ENCODE data around the gene ABCB1.

The ABCB1 gene

DNA sequence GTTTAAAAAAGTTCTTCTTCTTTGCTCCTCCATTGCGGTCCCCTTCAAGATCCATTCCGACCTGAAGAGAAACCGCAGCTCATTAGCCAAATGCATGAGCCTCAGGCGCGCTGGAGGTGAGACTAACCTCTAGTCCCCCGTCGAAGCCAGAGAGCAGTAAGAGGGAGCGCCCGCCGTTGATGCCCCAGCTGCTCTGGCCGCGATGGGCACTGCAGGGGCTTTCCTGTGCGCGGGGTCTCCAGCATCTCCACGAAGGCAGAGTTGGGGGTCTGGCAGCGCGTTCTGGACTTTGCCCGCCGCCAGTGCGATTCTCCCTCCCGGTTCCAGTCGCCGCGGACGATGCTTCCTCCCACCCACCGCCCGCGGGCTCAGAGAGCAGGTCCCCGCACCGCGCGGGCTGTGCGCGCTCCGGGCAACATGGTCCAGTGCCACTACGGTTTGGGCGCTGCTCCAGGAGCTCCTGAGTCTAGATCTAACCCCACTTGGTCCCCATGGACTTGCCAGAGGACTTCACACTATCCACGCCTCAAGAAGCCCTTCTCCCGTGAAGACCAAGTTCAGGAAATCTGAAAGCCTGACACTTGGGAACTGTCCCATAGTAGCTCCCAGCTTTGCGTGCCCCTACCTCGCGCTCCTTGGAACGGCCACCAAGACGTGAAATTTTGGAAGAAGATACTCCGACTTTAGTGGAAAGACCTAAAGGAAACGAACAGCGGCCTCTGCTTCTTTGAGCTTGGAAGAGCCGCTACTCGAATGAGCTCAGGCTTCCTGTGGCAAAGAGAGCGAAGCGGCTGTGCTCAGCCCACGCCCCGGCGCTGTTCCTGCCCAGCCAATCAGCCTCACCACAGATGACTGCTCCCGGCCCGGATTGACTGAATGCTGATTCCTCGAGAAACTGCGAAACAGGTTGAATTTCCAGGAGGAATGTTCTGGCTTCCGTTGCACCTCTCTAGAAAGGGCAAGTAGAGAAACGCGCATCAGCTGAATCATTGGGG is at the start of gene ABCB1:
Gene ABCB1 (minus strand): TSS at position 755 of the 995 bp plus-strand sequence. CDS start 700 bp downstream, at position 55.
- DNase-seq (ENCODE audit: low read depth, low spot score): no peak

DNA sequence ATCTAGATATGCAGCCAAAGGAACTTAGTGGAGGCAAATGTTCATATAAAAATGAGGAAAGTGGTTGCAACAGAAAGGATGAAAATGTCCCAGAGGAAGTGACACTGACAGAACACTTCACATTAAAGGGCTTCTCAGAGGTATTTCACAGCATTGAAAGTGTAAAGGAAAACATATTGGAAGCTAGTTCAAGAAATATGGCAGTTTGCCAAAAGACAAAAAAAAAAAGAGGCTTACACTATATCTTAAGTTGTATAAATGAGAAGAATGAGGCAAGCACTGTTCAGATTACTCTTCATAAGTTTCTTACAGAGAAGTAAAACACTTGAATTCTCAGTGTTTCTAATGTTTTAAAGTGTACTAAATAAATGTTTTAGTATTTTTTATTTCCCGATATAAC is 47.6 kb upstream of the ABCB1 start:
- no peak for DNase-seq (ENCODE audit: low read depth, low spot score)

DNA sequence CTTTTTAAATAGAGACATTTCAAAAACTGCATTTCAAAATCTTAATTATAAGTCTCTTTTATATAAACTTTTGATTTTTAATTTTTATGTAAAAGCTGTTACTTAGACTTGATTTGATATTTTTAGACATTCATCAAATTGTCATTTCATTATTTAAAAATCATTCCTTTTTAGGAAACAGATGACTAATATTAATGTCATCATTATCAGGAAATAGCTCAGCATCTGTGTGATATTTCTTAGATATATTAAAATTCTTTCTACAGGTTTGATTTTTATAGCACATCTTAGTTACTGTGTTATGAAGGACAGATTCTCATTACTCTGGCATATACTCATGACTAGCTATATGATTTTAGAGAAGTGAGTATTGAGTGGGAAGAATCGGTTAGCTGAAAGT is 44.8 kb upstream of the ABCB1 start:
- no peak for DNase-seq (ENCODE audit: low read depth, low spot score)

DNA sequence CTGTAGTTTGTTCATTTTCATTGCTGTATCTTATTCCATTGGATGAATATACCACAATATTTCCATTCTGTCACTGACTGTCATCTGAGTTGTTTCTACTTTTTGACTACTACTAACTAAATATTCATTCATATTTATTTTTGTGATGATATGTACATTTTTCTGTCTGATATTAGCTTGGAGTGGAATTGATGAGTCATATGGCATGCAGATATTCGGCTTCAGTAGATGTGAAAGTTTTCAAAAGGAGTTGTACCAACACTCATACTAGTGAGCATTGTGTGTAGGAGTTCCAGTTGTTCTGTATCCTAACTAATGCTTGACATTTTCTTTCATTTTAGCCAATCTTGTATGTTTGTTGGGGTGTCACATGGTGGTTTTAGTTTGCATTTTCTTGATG is 35.2 kb upstream of the ABCB1 start:
- no peak for DNase-seq (ENCODE audit: low read depth, low spot score)

DNA sequence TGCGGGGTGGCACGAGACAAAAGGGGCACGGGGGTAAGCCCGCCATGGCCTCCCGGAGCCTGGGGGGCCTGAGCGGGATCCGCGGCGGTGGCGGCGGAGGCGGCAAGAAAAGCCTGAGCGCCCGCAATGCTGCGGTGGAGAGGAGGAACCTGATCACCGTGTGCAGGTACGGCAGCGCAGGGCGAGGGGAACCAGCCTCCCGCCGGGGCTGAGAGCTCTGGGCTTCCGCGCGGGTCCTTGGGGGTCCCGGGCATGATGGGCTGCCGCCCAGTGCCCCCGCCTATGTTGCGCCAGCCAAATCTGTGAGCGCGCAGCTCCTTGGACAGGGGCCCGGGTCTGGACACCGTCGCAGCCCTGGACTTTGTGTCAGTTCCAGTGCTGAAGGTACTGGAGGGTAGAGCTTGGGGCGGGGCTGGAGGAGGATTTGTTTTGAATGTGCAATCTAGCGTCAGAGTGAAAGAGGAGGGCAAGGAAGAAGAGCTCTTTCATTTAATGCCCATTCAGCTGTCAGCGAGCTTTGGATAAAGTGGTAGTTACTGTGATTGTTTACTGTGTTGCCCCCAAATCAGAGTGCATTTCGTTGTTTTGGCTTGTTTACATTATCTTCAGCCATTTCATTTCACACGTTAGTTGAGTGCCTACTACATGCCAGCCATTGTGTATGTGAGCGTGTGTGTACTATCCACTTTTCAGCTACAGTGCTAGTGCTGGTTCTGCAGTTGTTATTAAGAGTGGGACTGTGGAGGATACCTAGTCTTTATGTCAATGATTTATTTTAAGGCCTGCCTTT is 28.3 kb upstream of the ABCB1 start:
- DNase-seq (ENCODE audit: low read depth, low spot score): no peak

DNA sequence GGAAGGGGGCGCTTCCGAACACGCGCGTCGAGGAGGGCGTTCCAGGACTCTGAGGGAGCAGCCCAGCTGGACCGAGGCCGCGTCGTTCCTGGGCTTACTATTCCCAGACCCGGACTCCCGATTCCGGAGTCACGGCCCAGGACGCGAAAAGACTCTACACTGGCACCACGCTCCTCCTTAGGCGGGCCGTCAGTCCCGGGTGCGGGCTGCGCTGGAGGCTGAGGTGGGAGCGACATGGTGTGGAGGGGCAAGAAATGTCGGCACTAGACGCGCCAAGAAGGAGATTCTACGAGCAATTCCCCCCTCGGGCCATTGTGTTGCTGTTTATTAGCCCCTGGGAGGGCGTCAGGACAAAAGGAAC is 26.9 kb upstream of the ABCB1 start:
- DNase-seq (ENCODE audit: low read depth, low spot score): no peak

DNA sequence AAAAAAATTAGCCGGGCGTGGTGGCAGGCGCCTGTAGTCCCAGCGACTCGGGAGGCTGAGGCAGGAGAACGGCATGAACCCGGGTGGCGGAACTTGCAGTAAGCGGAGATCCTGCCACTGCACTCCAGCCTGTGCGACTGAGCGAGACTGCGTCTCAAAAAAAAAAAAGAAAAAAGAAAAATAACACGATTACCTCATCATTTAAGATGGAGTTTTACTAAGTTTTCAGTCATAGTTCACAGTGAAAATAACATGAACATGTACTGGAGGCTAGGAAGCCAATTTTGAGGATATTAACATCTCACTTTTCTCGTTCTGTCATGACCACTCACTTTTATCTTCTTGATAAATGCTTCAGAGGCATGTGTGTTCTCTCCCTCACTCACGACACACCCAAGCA is 24.4 kb upstream of the ABCB1 start:
- DNase-seq (ENCODE audit: low read depth, low spot score): no peak

DNA sequence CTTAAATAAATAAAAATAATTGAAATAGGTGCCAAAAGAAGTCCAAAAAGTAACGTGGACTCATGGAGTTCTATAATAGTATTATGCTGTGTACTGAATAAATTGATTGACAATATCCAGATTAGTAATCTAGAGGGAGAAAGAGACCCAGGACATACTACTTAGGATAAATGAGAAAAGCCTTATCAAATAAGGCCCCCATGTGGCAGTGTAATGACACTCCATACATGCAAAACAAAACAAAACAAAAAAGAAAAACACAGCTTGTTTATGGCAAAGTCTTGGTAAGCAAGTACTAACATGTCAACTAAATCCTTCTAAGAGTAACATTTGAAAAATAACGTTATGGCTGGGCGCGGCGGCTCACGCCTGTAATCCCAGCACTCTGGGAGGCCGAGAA is 23.9 kb upstream of the ABCB1 start:
- DNase-seq (ENCODE audit: low read depth, low spot score): no peak

DNA sequence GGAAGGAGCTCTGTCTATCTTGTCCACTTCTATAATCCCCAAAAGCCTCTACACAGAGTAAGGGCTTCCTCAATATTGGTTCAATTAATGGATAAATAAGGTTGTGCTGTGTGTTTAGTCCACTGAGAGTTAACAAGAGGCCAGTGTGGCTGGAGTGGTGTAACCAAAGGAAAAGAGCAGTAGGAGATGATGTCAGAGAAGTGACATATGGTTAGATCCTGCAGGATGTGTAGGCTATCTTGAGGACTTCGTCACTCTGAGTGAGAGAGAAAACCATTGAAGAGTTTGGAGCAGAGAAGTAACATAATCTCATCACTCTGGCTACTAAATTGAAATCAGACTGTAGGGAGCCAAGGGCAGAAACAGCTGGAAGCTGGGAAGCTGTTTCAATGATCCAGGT is 14.5 kb upstream of the ABCB1 start:
- no peak for DNase-seq (ENCODE audit: low read depth, low spot score)

DNA sequence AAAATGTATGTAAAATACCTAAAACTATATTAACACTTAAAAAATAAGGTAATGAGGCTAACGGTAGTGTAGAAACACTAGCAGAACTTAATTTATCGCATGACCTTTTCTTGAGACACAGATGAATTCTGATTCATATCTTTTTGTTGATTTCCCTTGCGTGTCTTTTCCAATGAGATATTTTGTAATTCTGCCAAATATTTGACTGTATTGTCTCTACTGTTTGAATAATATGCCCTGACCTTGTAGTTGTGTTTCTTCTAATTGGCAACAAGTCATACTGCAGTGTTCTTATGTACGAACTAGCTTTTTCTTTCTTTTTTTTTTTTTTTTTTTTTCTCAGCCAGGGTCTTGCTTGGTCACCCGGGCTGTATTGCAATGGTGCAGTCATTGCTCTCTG is 9.2 kb upstream of the ABCB1 start:
- DNase-seq (ENCODE audit: low read depth, low spot score): no peak

DNA sequence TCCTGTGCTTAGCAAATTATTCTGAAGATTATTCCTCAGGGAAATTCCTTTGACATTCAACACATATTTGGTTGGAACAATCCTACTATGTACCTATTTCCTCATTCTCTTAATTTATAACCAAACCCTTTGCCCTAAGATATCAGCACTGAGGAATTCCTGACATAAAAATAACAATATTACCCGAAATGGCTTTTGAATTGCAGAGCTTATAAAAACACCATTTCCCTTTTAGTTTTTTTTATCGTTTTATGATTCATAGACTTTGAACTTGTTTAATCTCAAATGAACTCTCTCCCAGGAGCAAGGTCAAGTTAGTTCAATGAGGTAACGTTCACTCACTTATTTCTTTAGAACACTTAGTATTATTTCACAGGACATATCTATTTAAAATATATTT is 7.7 kb upstream of the ABCB1 start:
- DNase-seq (ENCODE audit: low read depth, low spot score): no peak

DNA sequence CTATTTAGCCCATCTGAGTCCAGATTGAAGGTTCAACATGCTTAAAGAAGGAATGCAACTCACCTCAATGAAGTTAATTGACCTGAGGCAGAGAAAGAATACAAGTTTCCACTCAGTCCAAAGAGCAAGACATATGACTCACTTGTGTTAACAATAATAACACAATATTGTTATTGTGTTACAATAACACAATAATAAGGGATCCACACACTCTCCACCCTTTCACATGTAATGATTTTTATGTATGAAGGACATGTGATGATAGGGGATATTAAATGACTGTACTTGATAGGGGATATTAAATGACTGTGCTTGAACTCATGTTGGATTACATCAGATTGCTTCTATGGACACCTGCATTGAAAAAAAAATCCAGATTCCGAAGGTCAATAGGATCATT is 3.6 kb upstream of the ABCB1 start:
- no peak for DNase-seq (ENCODE audit: low read depth, low spot score)

DNA sequence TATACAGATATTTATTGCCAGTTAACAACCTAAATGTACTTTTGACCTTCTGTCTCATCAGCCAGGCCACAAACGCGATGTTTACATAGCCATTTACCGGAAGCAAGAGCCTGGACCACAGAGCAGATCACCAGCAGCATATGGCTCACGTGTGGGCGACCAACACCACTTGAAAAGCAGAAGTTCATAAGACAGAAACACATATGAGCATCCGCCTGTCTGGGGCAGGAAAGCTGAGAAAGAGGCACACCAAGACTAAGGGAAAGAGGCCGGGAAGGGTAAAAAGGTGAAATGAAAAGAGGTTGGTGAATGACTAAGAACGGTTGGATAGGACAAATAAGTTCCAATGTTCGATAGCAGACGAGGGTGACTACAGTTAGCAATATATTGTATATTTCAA is 1.3 kb downstream of the ABCB1 start:
- no peak for DNase-seq (ENCODE audit: low read depth, low spot score)

DNA sequence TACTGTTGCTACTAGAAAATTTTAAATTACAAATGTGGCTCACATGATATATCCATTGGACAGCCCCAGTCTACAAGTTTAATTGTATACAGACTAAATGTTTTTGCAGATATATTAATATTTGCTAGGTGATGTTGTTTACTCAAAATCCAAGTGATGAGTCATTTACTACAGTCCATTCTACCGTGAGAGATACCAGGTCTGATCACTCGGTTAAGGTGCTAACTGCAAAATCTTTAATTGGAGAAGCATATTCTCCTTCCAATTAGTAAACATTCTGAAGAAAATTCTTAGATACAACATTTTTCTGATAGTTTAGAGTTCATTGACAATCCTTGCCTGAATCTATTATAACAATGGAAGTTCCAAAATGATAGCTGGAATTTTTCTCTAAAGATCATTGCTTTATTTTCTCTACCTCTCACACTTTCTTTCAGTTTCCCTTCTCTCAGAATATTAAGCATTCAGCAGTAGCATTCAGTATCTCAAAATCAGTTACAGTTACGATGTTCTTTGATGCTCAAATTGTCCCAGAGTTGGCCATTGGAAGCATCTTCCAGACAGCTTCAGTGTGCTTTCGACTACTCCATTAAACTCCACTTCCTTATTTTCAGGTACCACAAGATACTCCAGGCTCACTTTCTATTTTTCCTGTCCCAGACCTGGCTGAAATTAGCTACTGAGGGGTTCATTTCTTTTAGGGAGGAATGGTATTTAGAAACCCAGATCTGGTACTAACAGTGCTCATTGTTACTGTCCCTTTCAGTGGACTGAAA is 2.3 kb downstream of the ABCB1 start:
- DNase-seq (ENCODE audit: low read depth, low spot score): no peak

DNA sequence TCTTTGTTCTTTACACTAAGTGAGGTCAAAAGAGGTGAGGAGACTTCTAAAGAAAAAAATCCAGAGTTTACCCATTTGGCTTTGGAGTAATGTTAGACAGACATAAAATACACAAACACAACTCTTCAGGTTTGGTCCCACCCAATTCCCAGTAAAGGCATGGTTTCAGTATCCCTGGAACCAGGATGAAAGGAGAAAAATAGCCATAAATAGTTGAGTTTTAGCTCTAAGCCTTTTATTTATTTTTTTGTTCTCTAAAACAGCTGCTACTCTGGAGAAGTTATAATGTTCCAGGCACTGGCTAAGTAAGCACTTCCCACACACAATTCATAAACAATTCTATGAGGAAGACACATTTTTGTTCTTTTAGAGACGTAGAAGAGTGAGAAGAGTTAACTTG is 4.0 kb downstream of the ABCB1 start:
- no peak for DNase-seq (ENCODE audit: low read depth, low spot score)

DNA sequence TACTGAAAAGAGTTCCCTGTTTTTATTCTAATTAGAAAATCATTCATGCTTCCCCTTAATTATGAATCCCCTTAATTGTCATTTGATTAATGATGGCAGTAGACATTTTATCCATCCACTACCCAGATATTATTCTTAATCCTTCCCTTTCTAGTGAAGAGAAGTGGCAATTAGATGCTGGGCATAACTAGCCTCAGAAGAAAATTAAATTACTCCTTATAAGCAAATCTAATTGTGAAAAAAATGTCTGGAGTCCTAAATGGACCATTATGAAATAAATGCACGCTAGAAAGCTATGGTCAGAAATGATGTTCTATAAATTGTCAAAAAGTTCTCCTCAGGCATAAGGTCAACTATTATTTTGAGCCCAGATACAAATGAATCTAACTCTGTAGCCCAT is 4.5 kb downstream of the ABCB1 start:
- DNase-seq (ENCODE audit: low read depth, low spot score): no peak

DNA sequence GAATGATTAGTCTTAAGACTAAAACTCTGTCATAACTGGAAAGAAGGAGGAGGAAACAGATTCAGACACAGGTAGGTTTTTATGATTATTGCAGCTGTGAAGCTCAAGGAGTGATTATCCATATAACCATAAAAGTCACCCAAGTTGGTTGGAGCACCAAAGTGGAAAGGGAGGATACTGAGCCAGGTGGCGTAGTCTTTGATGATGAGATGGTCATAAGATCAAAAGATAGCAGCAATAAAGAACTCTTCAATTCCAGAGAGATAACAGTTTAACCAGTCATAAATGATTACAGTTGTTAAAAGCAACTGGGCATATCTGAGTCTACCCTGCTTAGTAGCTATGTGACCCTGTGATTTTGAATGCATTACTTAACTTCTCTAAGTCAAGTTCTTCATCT is 8.4 kb downstream of the ABCB1 start:
- DNase-seq (ENCODE audit: low read depth, low spot score): no peak

DNA sequence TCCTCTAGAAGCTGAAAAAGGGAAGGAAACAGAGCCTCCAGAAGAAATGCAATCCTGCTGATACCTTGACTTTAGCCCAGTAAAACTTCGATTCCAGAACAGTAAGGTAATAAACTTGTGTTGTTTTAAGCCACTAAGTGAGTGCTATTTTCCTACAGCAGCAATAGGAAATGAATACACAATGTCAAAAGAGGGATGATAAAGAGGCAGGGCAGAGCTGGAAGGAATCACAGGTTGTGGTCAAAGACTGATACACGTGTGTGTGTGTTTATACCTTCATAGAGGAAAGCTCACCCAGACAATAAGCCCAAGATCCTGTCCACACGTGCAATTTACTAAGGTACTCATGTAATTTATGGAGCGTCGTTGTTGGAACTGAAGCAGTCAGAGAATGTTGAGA is 9.5 kb downstream of the ABCB1 start:
- DNase-seq (ENCODE audit: low read depth, low spot score): no peak

DNA sequence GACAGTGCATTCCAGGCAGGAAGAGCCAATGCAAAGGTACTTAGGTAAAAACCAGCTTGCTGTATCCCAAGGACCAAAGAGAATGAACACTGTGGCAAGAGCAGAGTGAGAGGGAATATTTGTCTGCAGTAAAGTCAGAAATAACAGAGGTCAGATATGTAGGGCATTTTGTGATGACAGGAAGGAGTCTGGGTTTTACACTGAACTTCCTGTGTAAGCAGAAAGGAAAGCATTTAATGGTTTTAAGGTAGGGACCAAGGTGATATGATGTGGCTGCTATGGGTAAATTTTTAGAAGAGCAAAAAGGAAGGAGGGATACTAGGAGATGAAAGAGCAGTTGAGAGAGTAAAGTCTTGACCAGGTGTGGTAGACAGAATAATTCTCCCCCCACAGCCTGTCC is 10.1 kb downstream of the ABCB1 start:
- DNase-seq (ENCODE audit: low read depth, low spot score): no peak

DNA sequence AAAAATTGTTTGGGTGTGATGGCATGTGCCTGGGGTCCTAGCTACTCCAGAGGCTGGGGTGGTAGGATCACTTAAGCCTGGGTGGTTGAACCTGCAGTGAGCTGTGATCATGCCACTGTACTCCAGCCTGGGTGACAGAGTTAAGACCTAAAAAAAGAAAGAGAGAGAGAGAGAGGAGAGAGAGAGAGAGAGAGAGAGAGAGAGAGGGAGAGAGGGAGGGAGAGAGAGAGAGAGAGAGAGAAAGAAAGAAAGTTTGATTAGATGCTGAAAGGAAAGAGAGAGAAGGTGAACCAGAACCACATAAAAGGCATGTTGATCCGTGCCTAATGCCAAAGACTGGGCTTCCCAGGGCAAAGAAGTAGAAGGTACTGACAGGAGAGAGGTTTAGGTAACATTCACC is 11.1 kb downstream of the ABCB1 start:
- no peak for DNase-seq (ENCODE audit: low read depth, low spot score)

DNA sequence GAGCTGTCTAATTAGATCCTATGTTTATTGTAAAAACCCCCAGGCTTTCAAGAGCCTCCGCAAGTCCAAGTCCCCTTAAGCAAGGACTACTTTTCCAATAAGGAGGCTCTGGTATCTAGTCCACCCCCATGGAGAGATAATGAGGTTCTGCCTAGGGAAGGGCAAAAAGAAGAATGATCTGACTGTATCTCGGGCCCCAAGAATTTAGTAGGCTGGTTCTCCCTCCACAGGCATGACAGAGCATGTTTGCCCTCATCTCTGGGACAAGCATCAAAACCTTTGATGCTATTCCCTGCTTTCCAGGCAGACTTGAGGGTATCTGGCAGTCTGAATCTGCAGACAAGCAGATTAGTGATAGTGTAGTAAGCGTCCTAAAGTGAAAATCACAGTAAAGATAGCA is 19.0 kb downstream of the ABCB1 start:
- no peak for DNase-seq (ENCODE audit: low read depth, low spot score)

DNA sequence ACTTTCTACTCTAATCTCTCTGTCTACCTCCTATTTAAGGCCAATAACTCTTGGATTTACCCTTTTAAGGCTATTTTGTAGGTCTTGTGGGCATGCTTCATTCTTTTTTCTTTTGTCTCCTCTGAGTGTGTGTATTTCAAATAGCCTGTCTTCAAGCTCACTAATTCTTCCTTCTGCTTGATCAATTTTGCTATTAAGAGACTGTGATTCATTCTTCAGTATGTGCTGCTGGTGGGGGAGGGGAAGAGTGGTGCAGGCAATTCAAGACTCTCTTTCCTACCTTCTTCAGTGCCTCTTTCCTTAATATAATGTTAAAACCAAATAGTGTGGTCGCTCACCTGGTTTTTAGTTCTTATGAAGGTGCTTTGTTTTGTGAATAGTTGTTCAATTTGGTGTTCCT is 20.0 kb downstream of the ABCB1 start:
- no peak for DNase-seq (ENCODE audit: low read depth, low spot score)

All from brain pericyte (primary cell).